ENCODE measurements around the gene CAPN9.
"Not testable (repeated sequence)": the region's sequence is repeated elsewhere in the genome, so short reads cannot be mapped to it uniquely, and the experiment has no call there.

The CAPN9 gene, protein sequence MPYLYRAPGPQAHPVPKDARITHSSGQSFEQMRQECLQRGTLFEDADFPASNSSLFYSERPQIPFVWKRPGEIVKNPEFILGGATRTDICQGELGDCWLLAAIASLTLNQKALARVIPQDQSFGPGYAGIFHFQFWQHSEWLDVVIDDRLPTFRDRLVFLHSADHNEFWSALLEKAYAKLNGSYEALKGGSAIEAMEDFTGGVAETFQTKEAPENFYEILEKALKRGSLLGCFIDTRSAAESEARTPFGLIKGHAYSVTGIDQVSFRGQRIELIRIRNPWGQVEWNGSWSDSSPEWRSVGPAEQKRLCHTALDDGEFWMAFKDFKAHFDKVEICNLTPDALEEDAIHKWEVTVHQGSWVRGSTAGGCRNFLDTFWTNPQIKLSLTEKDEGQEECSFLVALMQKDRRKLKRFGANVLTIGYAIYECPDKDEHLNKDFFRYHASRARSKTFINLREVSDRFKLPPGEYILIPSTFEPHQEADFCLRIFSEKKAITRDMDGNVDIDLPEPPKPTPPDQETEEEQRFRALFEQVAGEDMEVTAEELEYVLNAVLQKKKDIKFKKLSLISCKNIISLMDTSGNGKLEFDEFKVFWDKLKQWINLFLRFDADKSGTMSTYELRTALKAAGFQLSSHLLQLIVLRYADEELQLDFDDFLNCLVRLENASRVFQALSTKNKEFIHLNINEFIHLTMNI

GRCh38 chr1:230747127-230747730, at the start of gene CAPN9:
Gene CAPN9 (plus strand): TSS chr1:230747388. CDS start chr1:230747497, 109 bp downstream.
- DNase-seq = peak; percentile 59

DNA sequence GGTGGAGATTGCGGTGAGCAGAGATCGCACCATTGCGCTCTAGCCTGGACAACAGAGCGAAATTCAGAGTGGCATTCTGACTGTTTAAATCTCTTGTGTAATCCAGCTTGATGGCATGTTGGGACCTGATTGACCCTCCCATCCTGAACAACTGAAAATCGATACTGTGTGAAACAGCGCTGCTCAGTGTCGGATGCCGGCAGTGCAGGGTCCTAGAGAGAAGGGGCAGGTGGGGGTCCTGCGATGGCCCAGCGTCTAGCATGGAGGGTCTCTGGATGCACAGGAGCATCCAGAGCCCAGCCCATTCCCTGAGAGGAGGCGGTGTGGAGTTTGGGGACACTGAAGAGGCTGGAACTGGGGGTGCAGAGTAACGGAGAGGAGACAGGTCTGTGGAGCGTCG, 49.1 kb upstream of the CAPN9 start:
- no peak for DNase-seq

DNA sequence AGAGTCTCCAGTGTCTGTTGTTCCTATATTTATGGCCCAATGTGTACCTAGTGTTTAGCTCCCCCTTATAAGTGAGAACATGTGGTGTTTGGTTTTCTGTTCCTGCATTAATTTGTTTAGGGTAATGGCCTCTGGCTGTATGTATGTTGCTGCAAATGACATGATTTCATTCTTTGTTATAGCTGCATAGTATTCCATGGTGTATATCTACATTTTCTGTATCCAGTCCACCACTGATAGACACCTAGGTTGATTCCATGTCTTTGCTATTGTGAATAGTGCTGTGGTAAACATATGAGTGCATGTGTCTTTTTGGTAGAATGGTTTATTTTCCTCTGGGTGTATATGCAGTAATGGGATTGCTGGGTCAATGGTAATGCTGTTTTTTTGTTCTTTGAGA, 48.2 kb upstream of the CAPN9 start:
- not testable (repeated sequence) for DNase-seq

GRCh38 chr1:230699716-230700115, 47.5 kb upstream of the CAPN9 start:
- DNase-seq = no peak

- no peak for DNase-seq
Measured at GRCh38 chr1:230700132-230700531, 47.1 kb upstream of the CAPN9 start.

DNA sequence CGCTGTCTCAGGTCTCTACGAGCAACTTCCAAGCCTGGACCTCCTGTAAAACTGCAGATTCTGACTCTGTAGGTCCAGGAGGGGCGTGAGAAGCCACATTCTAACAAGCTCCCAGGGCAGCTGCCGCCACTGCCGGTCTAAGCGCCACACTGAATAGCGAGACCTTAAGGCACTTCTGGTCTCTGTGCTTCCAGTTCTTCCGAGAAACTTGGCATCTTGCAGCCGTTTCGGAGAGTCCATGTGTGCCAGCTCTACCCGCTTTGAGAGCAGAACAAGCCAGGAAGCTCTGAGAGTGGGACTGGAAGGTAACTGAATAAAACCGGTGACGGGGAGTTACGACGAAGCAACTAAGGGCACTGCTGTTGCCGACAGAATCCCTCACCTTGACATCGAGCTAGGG, 45.8 kb upstream of the CAPN9 start:
- DNase-seq = no peak

DNA sequence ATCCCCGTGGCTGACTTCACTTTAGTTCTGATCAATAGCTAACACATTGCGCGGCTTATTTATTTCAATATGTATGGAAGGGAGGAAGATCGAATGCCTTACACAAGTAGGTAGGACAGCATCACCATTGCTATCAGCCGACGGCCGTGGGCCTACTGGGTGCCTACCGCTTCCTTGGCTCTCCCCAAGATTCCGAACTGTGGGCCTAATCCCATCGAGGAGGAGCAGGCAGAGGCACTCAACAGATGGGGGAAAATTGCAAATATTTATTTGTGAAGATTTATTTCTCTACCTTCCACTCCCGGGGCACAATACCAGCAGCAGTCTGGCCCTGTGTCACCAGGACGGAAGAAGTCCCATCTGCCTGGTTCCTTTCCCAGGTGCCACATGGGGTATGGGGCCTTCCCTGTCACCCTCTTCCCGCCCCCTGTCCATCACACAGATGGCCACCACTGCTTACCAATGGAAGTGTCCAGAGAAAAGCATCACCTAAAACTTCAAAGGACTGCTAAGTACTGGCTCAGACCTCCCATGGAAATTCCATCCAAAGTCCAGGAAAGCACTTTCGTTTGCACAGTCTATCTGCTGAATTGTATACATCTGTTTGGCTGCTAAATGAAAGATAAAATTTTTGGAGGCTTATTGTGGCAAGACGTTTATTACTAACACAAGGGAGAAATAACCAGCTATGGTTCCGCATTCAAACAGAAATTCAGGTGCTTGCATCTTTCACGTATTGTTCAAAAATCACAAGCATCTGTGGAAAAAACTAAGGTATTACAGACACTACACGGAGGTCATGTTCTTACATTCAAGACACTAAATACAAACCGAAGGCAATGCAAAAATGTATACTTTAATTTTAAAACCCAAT, 45.1 kb upstream of the CAPN9 start:
- DNase-seq = no peak

DNA sequence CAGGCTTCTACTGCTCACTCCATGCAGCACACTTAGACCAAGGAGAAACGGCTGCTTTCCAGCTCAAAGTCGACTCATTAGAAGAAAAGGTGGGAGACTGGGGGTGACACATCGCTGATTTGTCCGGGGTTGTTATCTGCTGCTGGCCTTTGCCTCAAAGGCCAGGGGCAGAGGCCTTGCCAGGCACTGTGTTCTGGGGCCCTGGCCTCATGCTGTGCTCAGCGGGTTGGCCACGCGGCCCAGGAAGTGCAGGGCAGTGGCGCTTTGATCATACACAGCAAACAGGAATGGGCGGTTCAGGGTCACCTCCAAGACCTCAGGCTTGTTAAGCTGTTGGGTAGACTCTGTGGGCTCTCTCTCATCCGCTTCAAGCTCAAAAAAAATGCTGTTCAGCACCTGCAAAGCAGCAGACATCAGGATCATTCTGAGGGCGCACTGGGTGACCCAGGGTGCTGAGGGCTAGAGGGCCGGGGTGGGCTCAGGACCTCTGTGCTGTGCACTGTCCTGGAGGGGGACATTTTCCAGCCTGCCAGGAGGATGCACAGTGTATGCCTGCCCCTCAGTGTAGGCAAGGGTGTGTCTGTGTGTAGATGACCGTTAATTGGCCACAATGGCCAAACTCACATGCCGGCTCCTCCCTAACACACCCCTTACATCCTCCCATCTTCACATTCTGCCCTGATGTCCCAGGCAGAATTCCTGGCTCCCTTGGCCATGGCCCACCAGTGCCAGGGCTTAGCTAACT, 44.1 kb upstream of the CAPN9 start:
- no peak for DNase-seq

DNA sequence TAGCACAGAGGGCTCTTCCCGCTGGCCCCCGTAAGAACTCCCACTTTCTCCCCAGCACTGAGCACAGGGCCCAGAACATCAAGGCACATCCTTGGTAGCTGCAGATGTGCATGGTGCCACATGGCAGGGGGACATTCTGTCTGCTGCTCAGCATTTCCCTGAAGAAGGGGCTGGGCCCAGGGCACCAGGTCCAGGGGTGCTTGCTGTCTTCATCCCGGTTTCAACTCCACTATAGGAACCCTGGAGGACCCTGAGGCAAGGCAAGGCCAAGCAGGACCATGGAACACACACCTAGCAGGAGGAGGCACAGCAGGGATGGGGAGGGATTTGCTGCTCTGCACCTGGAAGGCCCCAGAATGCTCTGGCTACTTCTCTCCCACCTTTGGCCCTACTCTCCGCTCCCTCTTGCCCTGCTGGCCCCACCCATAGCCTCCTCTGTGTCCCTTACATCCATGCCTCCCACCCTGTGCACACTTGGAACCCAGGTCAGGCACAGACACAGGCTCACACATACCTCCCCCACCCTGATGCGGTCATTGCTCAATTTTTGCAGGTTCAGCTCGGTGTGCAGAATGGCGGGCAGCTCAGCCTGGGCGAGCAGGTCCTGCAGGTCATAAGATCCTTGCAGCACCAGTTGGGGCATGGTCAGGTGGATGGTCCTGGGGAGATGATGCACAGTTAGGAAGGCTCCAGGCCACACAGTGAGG, 43.4 kb upstream of the CAPN9 start:
- no peak for DNase-seq

DNA sequence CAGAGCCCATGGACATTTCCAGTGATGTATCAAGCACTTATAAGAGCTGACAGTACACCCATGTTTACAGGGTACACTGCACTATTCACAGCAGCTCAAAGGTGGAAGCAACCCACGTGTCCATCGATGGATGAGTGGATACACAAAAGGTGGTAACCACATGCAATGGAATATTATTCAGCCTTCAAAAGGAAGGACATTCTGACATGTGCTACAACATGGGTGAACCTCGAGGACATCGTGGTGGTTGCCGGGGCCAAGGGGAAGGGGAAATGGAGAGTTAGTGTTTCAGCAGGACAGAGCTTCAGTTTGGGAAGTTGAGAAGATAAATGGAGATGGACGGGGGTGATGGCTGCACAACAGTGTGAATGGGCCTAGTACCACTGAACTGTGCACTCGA, 42.4 kb upstream of the CAPN9 start:
- DNase-seq = no peak

DNA sequence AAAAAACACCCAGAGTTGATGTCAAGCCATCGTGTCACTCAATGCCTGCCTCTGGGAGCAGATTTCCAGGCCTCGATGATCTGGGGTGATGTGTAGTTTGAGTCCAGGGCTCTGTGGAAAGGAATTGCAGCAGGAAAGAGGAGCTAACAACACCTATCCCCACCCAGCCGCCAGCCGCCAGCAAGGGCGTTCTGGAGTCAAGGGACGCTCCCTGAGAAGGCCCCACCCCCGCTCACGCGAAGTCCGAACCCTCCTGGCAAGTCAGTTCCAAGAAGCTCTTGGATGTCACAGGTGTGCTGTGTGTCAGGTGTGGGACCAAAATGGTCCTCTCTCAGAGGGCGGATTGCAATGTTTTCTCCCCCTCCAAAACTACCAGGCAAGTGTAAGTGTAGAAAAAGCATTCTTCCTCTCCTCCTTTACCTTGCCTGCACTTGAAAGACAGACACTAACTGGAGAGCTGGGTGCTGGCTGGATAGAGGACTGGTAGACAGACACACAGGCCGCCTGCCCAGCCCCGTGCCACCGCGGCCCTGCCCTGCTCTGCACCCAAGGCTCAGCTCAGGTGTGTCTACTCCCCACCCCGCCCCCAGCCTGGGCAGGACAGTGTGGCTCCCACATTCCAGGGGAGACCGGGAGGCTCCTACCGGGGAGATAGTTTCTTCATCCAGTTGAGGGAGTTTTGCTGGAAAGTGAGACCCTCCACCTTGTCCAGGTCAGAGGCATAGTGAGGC, 41.7 kb upstream of the CAPN9 start:
- DNase-seq = no peak

- DNase-seq = no peak
Measured at GRCh38 chr1:230706020-230706699, 41.0 kb upstream of the CAPN9 start.

DNA sequence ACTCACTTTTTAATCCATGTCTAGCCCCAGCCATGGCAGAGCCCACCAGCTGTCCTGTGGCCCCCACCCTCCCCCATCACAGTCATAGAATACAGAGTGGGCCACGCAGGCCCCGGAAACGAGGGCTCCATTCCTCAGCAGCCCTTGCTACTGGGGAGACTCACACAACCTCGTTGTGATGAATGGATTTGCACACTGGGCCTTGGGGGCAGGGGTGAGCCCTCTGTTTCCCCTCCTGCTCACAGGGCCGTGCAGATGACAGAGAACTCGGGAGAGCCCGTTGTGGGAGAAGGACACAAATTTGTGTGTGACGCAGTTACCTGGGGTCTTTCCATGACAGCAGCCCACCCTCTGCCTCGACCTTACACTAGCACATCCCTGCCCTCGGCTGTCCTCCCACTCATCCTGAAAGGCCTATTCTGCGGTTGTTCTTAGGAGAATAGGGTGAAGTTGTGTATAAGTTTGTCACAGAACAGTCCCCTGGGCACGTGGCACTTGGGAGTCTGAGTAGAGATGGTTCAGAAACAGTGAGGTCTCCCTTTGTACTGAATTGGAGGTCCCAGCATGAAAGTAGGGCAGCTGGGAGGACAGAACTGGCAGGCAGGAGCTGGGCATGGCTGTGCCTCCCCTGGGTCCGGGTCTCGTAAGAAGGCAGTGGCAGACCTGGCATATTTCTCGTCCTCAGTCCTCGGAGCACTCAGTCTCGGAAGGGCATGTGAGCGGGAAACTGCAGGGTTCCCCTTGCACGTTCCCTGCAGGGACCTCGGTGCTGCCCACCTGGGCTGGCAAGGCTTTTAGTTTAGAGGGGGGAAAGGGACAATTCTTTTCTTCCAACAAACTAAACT, 40.1 kb upstream of the CAPN9 start:
- no peak for DNase-seq

DNA sequence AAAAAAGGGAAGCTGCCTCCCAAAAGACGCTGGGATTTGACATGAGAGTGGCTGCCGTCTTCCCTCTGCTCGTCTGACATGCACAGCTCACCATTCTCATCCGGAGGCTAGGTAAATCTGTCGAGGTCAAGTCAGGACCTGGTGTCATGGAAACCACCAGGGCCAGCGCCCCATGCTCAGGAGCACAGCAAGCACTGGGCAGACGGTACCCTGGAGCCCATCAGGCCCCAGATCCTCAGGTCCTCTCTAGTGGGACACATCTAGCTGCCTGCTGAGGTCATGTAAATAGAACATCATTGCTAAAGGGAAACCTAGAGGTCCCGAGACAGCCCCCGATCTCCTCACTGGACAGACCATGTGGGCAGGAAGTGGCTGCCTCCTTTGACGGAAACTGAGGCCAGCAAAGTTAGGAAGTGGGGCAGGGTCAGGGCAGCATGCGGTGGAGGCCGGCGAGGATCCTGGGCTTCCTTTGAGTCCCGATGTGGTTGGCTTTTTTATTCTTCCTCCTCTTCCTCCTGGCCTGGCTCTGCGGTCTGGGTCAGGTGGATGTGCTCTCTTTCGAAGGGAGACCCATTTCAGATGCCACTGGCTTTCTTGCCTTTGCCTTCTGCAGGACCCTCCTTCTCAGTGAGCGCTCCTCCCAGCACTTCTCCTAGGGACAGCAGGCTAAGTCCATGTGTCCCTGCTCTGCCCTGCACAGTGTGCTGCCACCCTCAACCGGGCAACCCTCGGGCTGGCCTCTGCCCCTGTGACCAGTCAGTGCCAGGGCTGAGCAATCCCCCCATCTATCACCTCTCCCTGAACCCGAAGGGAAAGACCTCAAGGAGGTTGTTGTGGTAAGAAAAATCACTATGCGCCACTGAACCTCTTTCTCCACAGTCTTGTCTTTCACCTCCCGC, 39.2 kb upstream of the CAPN9 start:
- no peak for DNase-seq

- DNase-seq = no peak
Measured at GRCh38 chr1:230708631-230709580, 38.3 kb upstream of the CAPN9 start.

DNA sequence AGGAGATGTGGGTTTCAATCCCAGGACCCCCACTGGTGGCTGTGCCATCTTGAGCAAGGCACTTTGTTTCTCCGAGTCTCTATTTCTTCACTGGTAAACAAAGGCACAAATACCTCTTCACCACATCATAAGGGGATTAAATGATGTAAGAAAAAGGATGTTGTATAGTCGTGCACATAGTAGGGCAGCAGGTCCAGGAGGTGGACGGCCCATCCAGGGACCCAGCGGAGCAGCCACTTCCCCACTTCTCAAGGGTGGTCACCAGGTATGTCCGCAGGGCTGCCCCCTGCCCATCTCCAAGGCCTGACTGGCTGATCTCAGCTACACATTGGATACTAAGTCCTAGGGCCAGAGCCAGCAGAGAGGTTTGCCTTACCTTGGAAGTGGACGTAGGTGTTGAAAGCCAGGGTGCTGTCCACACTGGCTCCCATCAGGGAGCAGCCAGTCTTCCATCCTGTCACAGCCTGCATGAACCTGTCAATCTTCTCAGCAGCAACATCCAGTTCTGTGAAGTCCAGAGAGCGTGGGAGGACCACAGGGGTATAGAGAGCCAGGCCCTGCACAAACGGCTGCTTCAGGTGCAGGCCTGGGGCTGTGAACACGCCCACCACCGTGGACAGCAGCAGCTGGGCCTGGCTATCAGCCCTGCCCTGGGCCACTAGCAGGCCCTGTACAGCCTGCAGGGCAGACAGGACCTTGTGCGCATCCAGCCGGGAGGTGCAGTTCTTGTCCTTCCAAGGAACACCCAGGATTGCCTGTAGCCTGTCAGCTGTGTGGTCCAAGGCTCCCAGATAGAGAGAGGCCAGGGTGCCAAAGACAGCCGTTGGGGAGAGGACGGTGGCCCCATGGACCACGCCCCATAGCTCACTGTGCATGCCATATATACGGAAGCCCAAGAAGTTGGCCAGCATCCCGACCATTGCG, 37.3 kb upstream of the CAPN9 start:
- DNase-seq = no peak
